IMR-90 (cell line): ENCODE data around the gene ARFGAP2. TPM values are rescaled to one million over a fixed set of nuclear protein-coding genes. Genes with fewer than 3 reads are reported as not detected.
A peak's percentile ranks its signal among the peaks of the same experiment; 100 is the strongest.

ENCODE experiments used
- ATAC-seq: fragments of 200-7000 bp; cut with Tn5 transposase; 2 replicates; pipeline ENCODE4 v1.9.1; 2020; ENCODE audit warnings: low read depth, mild to moderate bottlenecking, moderate library complexity
- BruUV-seq: library from RNA; stranded (reverse); fragments of 400-500 nt; replicated peaks from 2 replicates; lab custom pipeline; 2021; lab: Mats Ljungman, UMichigan
- CTCF ChIA-PET: fragments of 300-600 bp; formaldehyde crosslinking; extraction: SDS; loops from one replicate; lab custom pipeline; 2021; ENCODE audit warnings: antibody characterized with exemption; lab: Yijun Ruan, JAX
- POLR2A ChIA-PET: fragments of 300-600 bp; sonication (Branson Sonifier 250); formaldehyde crosslinking; loops from one replicate; lab custom pipeline; 2022; ENCODE audit warnings: antibody characterized with exemption; ENCODE audit not compliant: unreplicated experiment; lab: Charles Lee
- DNase-seq: peaks from one replicate; pipeline ENCODE4 v3.0.0; 2013
- H2AFZ ChIP-seq: replicated peaks from 2 replicates; pipeline ENCODE3; 2013; ENCODE audit warnings: low read length, mild to moderate bottlenecking; ENCODE audit not compliant: poor library complexity
- H2AK5ac ChIP-seq: 2 replicates; pipeline ENCODE4 v1.6.1; 2013; ENCODE audit warnings: low read depth, low read length, inconsistent platforms
- H2AK9ac ChIP-seq: replicated peaks from 2 replicates; pipeline ENCODE3; 2013; ENCODE audit warnings: mild to moderate bottlenecking, low read depth, low read length, moderate library complexity; ENCODE audit not compliant: poor library complexity
- H2BK120ac ChIP-seq: 2 replicates; pipeline ENCODE4 v1.6.1; 2013; ENCODE audit warnings: low read depth, low read length, inconsistent platforms
- H2BK15ac ChIP-seq: 3 replicates; pipeline ENCODE4 v1.6.1; 2013; ENCODE audit warnings: low read depth, low read length, inconsistent platforms
- H2BK20ac ChIP-seq: 2 replicates; pipeline ENCODE4 v1.6.1; 2013; ENCODE audit warnings: low read depth, mild to moderate bottlenecking, inconsistent platforms, low read length, moderate library complexity
- H2BK5ac ChIP-seq: 2 replicates; pipeline ENCODE4 v1.6.1; 2013; ENCODE audit warnings: mild to moderate bottlenecking, low read depth, low read length, inconsistent platforms; ENCODE audit not compliant: poor library complexity, severe bottlenecking
- H3K14ac ChIP-seq: replicated peaks from 2 replicates; pipeline ENCODE4 v1.6.1; 2013; ENCODE audit warnings: low read depth, low read length, inconsistent platforms
- H3K18ac ChIP-seq: 2 replicates; pipeline ENCODE4 v1.6.1; 2013; ENCODE audit warnings: low read depth, low read length, control low read depth
- H3K23ac ChIP-seq: 2 replicates; pipeline ENCODE4 v1.6.1; 2013; ENCODE audit warnings: low read depth, low read length, inconsistent platforms
- H3K27ac ChIP-seq: 2 replicates; pipeline ENCODE4 v1.5.1; 2013; ENCODE audit warnings: mild to moderate bottlenecking, control low read depth, low read length; ENCODE audit not compliant: insufficient read depth
- H3K27me3 ChIP-seq: 2 replicates; pipeline ENCODE4 v1.6.1; 2013; ENCODE audit warnings: low read length; ENCODE audit not compliant: control insufficient read depth, insufficient read depth
- H3K36me3 ChIP-seq: 2 replicates; pipeline ENCODE4 v1.6.1; 2013; ENCODE audit warnings: low read length, mixed read lengths; ENCODE audit not compliant: control insufficient read depth, insufficient read depth
- H3K4ac ChIP-seq: 2 replicates; pipeline ENCODE4 v1.6.1; 2013; ENCODE audit warnings: low read depth, low read length, inconsistent platforms
- H3K4me1 ChIP-seq: 2 replicates; pipeline ENCODE4 v1.6.1; 2013; ENCODE audit warnings: low read length, mixed read lengths; ENCODE audit not compliant: control insufficient read depth, insufficient read depth
- H3K4me2 ChIP-seq: 2 replicates; pipeline ENCODE4 v1.6.1; 2013; ENCODE audit warnings: low read depth, mild to moderate bottlenecking, control low read depth, low read length, moderate library complexity
- H3K4me3 ChIP-seq: 2 replicates; pipeline ENCODE4 v1.5.1; 2013; ENCODE audit warnings: low read depth, mild to moderate bottlenecking, control low read depth, low read length, moderate library complexity; ENCODE audit not compliant: insufficient read depth
- H3K56ac ChIP-seq: 2 replicates; pipeline ENCODE4 v1.6.1; 2013; ENCODE audit warnings: low read length, inconsistent platforms; ENCODE audit not compliant: insufficient read depth; ENCODE audit errors: extremely low read depth
- H3K79me1 ChIP-seq, 2 experiments: 2 replicates each; pipeline ENCODE4 v1.6.1; 2013; ENCODE audit warnings: low read length in 2 of 2, inconsistent platforms in 1 of 2, low read depth in 1 of 2
- H3K9ac ChIP-seq: 2 replicates; pipeline ENCODE4 v1.6.1; 2013; ENCODE audit warnings: low read depth, low read length, control low read depth
- H3K9me1 ChIP-seq: 2 replicates; pipeline ENCODE4 v1.6.1; 2013; ENCODE audit warnings: low read length, inconsistent platforms; ENCODE audit not compliant: insufficient read depth
- H3K9me3 ChIP-seq: 2 replicates; pipeline ENCODE4 v1.6.1; 2013; ENCODE audit warnings: low read length; ENCODE audit not compliant: control insufficient read depth, insufficient read depth
- H4K20me1 ChIP-seq: 2 replicates; pipeline ENCODE4 v1.6.1; 2013; ENCODE audit warnings: low read length, inconsistent platforms; ENCODE audit not compliant: insufficient read depth
- H4K5ac ChIP-seq: 2 replicates; pipeline ENCODE4 v1.6.1; 2013; ENCODE audit warnings: mild to moderate bottlenecking, low read depth, low read length, control low read depth
- H4K8ac ChIP-seq, 2 experiments: 2 replicates each; pipeline ENCODE4 v1.6.1; 2013; ENCODE audit warnings: low read depth in 2 of 2, low read length in 2 of 2, control low read depth in 1 of 2, inconsistent platforms in 1 of 2
- H4K91ac ChIP-seq: 2 replicates; pipeline ENCODE4 v1.6.1; 2013; ENCODE audit warnings: low read depth, low read length, inconsistent platforms; ENCODE audit not compliant: insufficient read depth
- BHLHE40 ChIP-seq: fragments of 150-350 bp; IDR thresholded peaks from 2 replicates; pipeline ENCODE4 v1.6.1; 2016; ENCODE audit warnings: mild to moderate bottlenecking, low read depth, low read length
- CHD1 ChIP-seq: IDR thresholded peaks from 2 replicates; pipeline ENCODE4 v1.6.1; 2012; ENCODE audit warnings: low read depth, low read length, improper control_type of control experiment
- FOS ChIP-seq: fragments of 150-350 bp; IDR thresholded peaks from 2 replicates; pipeline ENCODE4 v1.6.1; 2016; ENCODE audit warnings: low read depth, low read length
- MAFK ChIP-seq: IDR thresholded peaks from 2 replicates; pipeline ENCODE4 v1.6.1; 2012; ENCODE audit warnings: low read depth, low read length, improper control_type of control experiment
- MAZ ChIP-seq: IDR thresholded peaks from 2 replicates; pipeline ENCODE4 v1.6.1; 2012; ENCODE audit warnings: low read depth, mild to moderate bottlenecking, low read length, improper control_type of control experiment, moderate library complexity, borderline replicate concordance
- MXI1 ChIP-seq: IDR thresholded peaks from 2 replicates; pipeline ENCODE4 v1.6.1; 2012; ENCODE audit warnings: low read depth, mild to moderate bottlenecking, low read length, moderate library complexity, borderline replicate concordance
- NFE2L2 ChIP-seq: fragments of 150-350 bp; IDR thresholded peaks from 2 replicates; pipeline ENCODE4 v1.6.1; 2016; ENCODE audit warnings: low read depth, mild to moderate bottlenecking, low read length
- POLR2A ChIP-seq: IDR thresholded peaks from 2 replicates; pipeline ENCODE4 v1.6.1; 2012; ENCODE audit warnings: mild to moderate bottlenecking, low read depth, low read length
- RAD21 ChIP-seq: IDR thresholded peaks from 2 replicates; pipeline ENCODE4 v1.6.1; 2012; ENCODE audit warnings: low read length, improper control_type of control experiment
- RCOR1 ChIP-seq: IDR thresholded peaks from 2 replicates; pipeline ENCODE4 v1.6.1; 2012; ENCODE audit warnings: mild to moderate bottlenecking, low read length, improper control_type of control experiment; ENCODE audit not compliant: insufficient replicate concordance
- RFX5 ChIP-seq: IDR thresholded peaks from 2 replicates; pipeline ENCODE4 v1.8.0; 2012; ENCODE audit warnings: low read depth, mild to moderate bottlenecking, low read length, moderate library complexity
- SMC3 ChIP-seq: fragments of 150-350 bp; IDR thresholded peaks from 2 replicates; pipeline ENCODE4 v1.6.1; 2016; ENCODE audit warnings: low read depth, mild to moderate bottlenecking, antibody characterized with exemption, low read length, moderate library complexity
- WGBS, 2 experiments: methylation state at CpG; one replicate each; pipeline versions ENCODE4 v1.1.5 to v1.1.7; 2013; ENCODE audit warnings: missing lambda C conversion rate in 2 of 2; ENCODE audit not compliant: insufficient read length in 1 of 2; ENCODE audit errors: extremely low coverage in 2 of 2; 5-methylcytosine and 5-hydroxymethylcytosine counted together
- dilution Hi-C: fragments of 300-500 bp; cut with HindIII; formaldehyde crosslinking; loops from one replicate; pipeline ENCODE4 v1.14.3; 2018; ENCODE audit warnings: low sequenced_read_pairs; ENCODE audit not compliant: unreplicated experiment
- in situ Hi-C: fragments of 300-500 bp; cut with MboI; formaldehyde crosslinking; loops from 3 replicates; pipeline ENCODE4 v1.14.3; 2019; ENCODE audit warnings: low sequenced_read_pairs, inconsistent platforms, mixed read lengths
- intact Hi-C: fragments of 100-400 bp; cut with micrococcal nuclease; formaldehyde crosslinking; loops from 2 replicates; pipeline ENCODE4 v1.10.0; 2022
- polyA plus RNA-seq, 3 experiments: library from polyadenylated mRNA; depleted of rRNA; stranded (reverse); fragments of >200 nt; gene quantifications; 2 replicates each; pipeline ENCODE4 v1.2.3, GENCODE V29; 2012; ENCODE audit warnings: low replicate concordance in 1 of 3
- total RNA-seq: library from RNA; depleted of rRNA; stranded (reverse); fragments of >200 nt; gene quantifications from 2 replicates; pipeline ENCODE4 v1.2.3, GENCODE V29; 2012
- TF ChIP-seq, protein P1 (sequence below): fragments of 150-350 bp; IDR thresholded peaks from 2 replicates; pipeline ENCODE4 v1.6.1; 2016; ENCODE audit warnings: low read depth, mild to moderate bottlenecking, low read length, moderate library complexity, borderline replicate concordance

Gene ARFGAP2
- total and polyA plus RNA-seq, 2 of the 4 experiments (the other 2 are of a cell fraction) = 54.7 to 87.8 TPM

GRCh38 chr11:47216121-47216798 lies 39.6 kb upstream of the ARFGAP2 start:
- no TSS peak for BruUV-seq
- Histone ChIP-seq H3K4me3 (peak overlapping the region; percentile 74), H4K5ac (peak overlapping the region; percentile 3; the same call in 1 of the 2 replicates), H4K91ac (peak overlapping the region; percentile 99), H3K79me1 (peaks cover 20 to 48% of the 10 kb centered on the region in 2 experiments), H4K20me1 (peaks cover 23% of the 10 kb centered on the region), H3K27ac (peak overlapping the region; percentile 64), H3K9ac (peak overlapping the region; percentile 98), H3K4me2 (peak overlapping the region; percentile 92), H3K4ac (peak overlapping the region; percentile 99), H3K56ac (peak overlapping the region; percentile 88), H4K8ac (peak overlapping the region; percentile 95 to 97; a peak in 3 of 4 replicates), H2BK120ac (peak overlapping the region; percentile 89), H2AK5ac (peak overlapping the region; percentile 21; the same call in 1 of the 2 replicates), H3K18ac (peak overlapping the region; percentile 99; the same call in 1 of the 2 replicates), H2AK9ac (peak overlapping the region; percentile 35), H2BK20ac (no peak overlapping the region), H3K23ac (peak overlapping the region; percentile 98; the same call in 1 of the 2 replicates), H3K9me1 (peaks cover 15% of the 10 kb centered on the region), H3K9me3 (no peaks in the 10 kb centered on the region), H3K36me3 (peaks cover 8% of the 10 kb centered on the region), H3K4me1 (peaks cover 15% of the 10 kb centered on the region), H3K27me3 (no peaks in the 10 kb centered on the region), H2BK15ac (peak overlapping the region; percentile 90; the same call in 1 of the 3 replicates), H2AFZ (peak overlapping the region; percentile 67), H3K14ac (peak overlapping the region; percentile 97), H2BK5ac (peak overlapping the region; percentile 98)
- intact Hi-C loops = no loop called here
- 0% methylated on average over 5 of the region's 12 CpGs; no CpG with 5 or more reads in 1 of the 2 experiments for WGBS, 2 experiments
- ATAC-seq = peak; percentile 55
- CTCF ChIA-PET = interaction anchor here (0.6 to 1.3 kb wide), 3 partner anchors 14 to 493 kb away, joined by 3 to 8 read pairs (median 4); no protein-coding TSS in a partner anchor
- POLR2A ChIA-PET = interaction anchor here (0.5 to 1.4 kb wide), 3 partner anchors 14 to 77 kb away, joined by 3 to 11 read pairs (median 4); partner anchors contain the start of gene NR1H3
- in situ Hi-C loops = no loop called here
- DNase-seq = peak; percentile 87
- dilution Hi-C loops = no loop called here
- TF ChIP-seq, protein P1, sequence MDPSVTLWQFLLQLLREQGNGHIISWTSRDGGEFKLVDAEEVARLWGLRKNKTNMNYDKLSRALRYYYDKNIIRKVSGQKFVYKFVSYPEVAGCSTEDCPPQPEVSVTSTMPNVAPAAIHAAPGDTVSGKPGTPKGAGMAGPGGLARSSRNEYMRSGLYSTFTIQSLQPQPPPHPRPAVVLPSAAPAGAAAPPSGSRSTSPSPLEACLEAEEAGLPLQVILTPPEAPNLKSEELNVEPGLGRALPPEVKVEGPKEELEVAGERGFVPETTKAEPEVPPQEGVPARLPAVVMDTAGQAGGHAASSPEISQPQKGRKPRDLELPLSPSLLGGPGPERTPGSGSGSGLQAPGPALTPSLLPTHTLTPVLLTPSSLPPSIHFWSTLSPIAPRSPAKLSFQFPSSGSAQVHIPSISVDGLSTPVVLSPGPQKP = no peak
- TF ChIP-seq FOS (peak; percentile 25; the same call in 1 of the 2 replicates), NFE2L2 (no peak), MAZ (no peak; the same call in 1 of the 2 replicates), MAFK (no peak), SMC3 (no peak), BHLHE40 (0 out of 2 replicates have a peak, but pooled peaks have one; percentile 30), MXI1 (peak; percentile 28; the same call in 1 of the 2 replicates), CHD1 (no peak), RFX5 (no peak), RCOR1 (no peak), POLR2A (no peak), RAD21 (no peak)
